T-cell (primary cell): ENCODE results near the gene COBL. TPM values are rescaled to one million over a fixed set of nuclear protein-coding genes. Genes with fewer than 3 reads are reported as not detected.

Experiments used
- ATAC-seq, 4 experiments: fragments of 200-7000 bp in 3 of 4; fragments of 150-1000 bp in 1 of 4; cut with Tn5 transposase; replicated peaks in 1 of 4; 1 replicate in 3 of 4; 2 replicates in 1 of 4; pipeline ENCODE4 v1.10.0; 2021; ENCODE audit warnings: moderate library complexity in 3 of 4, mild to moderate bottlenecking in 2 of 4, moderate number of reproducible peaks in 1 of 4
- CTCF ChIA-PET, 2 donors: fragments of 300-600 bp; sonication (Branson Sonifier 250); formaldehyde crosslinking; loops; one replicate each; lab custom pipeline; 2022; ENCODE audit warnings: antibody characterized with exemption in 2 of 2; lab: Charles Lee
- POLR2A ChIA-PET, 2 donors: fragments of 300-600 bp; sonication (Branson Sonifier 250); formaldehyde crosslinking; loops; one replicate each; lab custom pipeline; 2022; ENCODE audit warnings: antibody characterized with exemption in 2 of 2; lab: Charles Lee
- DNase-seq, 35 experiments: peaks; one replicate each; pipeline versions ENCODE4 v3.0.0 to v3.0.0-alpha.2; 2013 to 2023
- H3K27ac ChIP-seq: one replicate; pipeline ENCODE4 v1.5.1; 2013; ENCODE audit warnings: low read length
- H3K27me3 ChIP-seq, 2 experiments: replicated peaks in 1 of 2; 1 replicate in 1 of 2; 2 replicates in 1 of 2; pipeline versions ENCODE4 v1.6.1 to v1.7.0; 2013; ENCODE audit warnings: low read length in 1 of 2, mixed read lengths in 1 of 2; ENCODE audit not compliant: control insufficient read depth in 2 of 2, insufficient read depth in 2 of 2; ENCODE audit errors: extremely low read depth in 1 of 2
- H3K36me3 ChIP-seq, 2 donors: 1 replicate in 1 of 2; 2 replicates in 1 of 2; pipeline versions ENCODE4 v1.6.1 to v1.7.0; 2013; ENCODE audit warnings: low read length in 1 of 2; ENCODE audit not compliant: control insufficient read depth in 2 of 2, insufficient read depth in 1 of 2; ENCODE audit errors: extremely low read depth in 1 of 2
- H3K4me1 ChIP-seq, 2 experiments: 1 replicate in 1 of 2; 2 replicates in 1 of 2; pipeline versions ENCODE4 v1.6.1 to v1.7.0; 2013; ENCODE audit warnings: low read length in 2 of 2, mixed read lengths in 1 of 2; ENCODE audit not compliant: insufficient read depth in 2 of 2, control insufficient read depth in 1 of 2; ENCODE audit errors: extremely low read depth in 1 of 2
- H3K4me3 ChIP-seq, 2 donors: 1 replicate in 1 of 2; 2 replicates in 1 of 2; pipeline versions ENCODE4 v1.5.1 to v1.7.0; 2013; ENCODE audit warnings: mild to moderate bottlenecking in 2 of 2, low read length in 1 of 2, moderate library complexity in 1 of 2; ENCODE audit not compliant: control insufficient read depth in 1 of 2; ENCODE audit errors: extremely low read depth in 1 of 2
- H3K9me3 ChIP-seq: 2 replicates; pipeline ENCODE4 v1.7.0; 2013
- H3K27ac Mint-ChIP-seq, 2 donors: one replicate each; pipeline ENCODE4 v1.8.0; 2020 to 2021; ENCODE audit warnings: mild to moderate bottlenecking in 2 of 2, mixed read lengths in 2 of 2
- H3K27me3 Mint-ChIP-seq, 2 donors: one replicate each; pipeline ENCODE4 v1.8.0; 2021 to 2022; ENCODE audit warnings: mixed read lengths in 2 of 2
- H3K36me3 Mint-ChIP-seq: one replicate; pipeline ENCODE4 v1.8.0; 2021; ENCODE audit warnings: mixed read lengths
- H3K4me1 Mint-ChIP-seq, 3 donors: one replicate each; pipeline ENCODE4 v1.8.0; 2020 to 2022; ENCODE audit warnings: mixed read lengths in 3 of 3, mild to moderate bottlenecking in 1 of 3
- H3K4me3 Mint-ChIP-seq, 3 donors: one replicate each; pipeline ENCODE4 v1.8.0; 2020 to 2022; ENCODE audit warnings: mild to moderate bottlenecking in 3 of 3, mixed read lengths in 3 of 3, moderate library complexity in 3 of 3
- H3K9me3 Mint-ChIP-seq, 3 donors: one replicate each; pipeline ENCODE4 v1.8.0; 2020 to 2022; ENCODE audit warnings: mixed read lengths in 3 of 3
- WGBS: methylation state at CpG from one replicate; pipeline ENCODE4 v1.1.5; 2013; ENCODE audit warnings: missing lambda C conversion rate; ENCODE audit not compliant: insufficient coverage; 5-methylcytosine and 5-hydroxymethylcytosine counted together
- total RNA-seq, 35 experiments: library from RNA in 6 of 35; stranded (reverse) in 6 of 35; fragments of 120-200 nt in 1 of 35; gene quantifications; one replicate each; pipeline versions ENCODE4 v1.2.1 to v1.2.4 and lab custom pipeline; 2013 to 2026

The COBL gene
- total RNA-seq, 5 donors from 2014 or later (not counting 1 experiment from before 2014, with no cell fraction given) = 0.07 to 0.26 (median 0.17) TPM; not detected in 1

- H3K4me1 Mint-ChIP-seq = peaks cover 31 to 34% (median 32%) of the 10 kb centered on the region in 3 donors
- no peak overlapping the region for H3K27ac Mint-ChIP-seq
- no peaks in the 10 kb centered on the region for H3K27me3 Mint-ChIP-seq
- ChIA-PET CTCF (no interaction called here), POLR2A (no interaction called here)
- Histone ChIP-seq H3K4me3 (no peak overlapping the region), H3K4me1 (peaks cover 6 to 22% of the 10 kb centered on the region in 2 experiments), H3K36me3 (no peaks in the 10 kb centered on the region), H3K27ac (no peak overlapping the region), H3K27me3 (peaks cover 0 to 9% of the 10 kb centered on the region in 2 experiments), H3K9me3 (no peaks in the 10 kb centered on the region)
- DNase-seq (no peak), ATAC-seq (no peak)
- H3K4me3 Mint-ChIP-seq = no peak overlapping the region
- no peaks in the 10 kb centered on the region for H3K9me3 Mint-ChIP-seq
- no peaks in the 10 kb centered on the region for H3K36me3 Mint-ChIP-seq
- no CpG with 5 or more reads among the region's 4 CpGs for WGBS
These were observed 192.3 kb downstream of the COBL start for GRCh38 chr7:51124321-51124720.

- no peaks in the 10 kb centered on the region for H3K9me3 ChIP-seq
- Mint-ChIP-seq H3K36me3 (no peaks in the 10 kb centered on the region), H3K27ac (peak overlapping the region in 1 of 2 donors; percentile 56), H3K4me1 (peaks cover 31 to 34% (median 32%) of the 10 kb centered on the region in 3 donors), H3K4me3 (no peak overlapping the region), H3K27me3 (peaks cover 0 to 3% of the 10 kb centered on the region in 2 donors), H3K9me3 (no peaks in the 10 kb centered on the region)
- no peak overlapping the region for H3K4me3 ChIP-seq
- ChIA-PET POLR2A (no interaction called here), CTCF (no interaction called here)
- ATAC-seq (peak; percentile 46 to 74 (median 58)), DNase-seq (peak in 2 of 35 experiments; percentile 7 to 9)
- peaks cover 0 to 9% of the 10 kb centered on the region in 2 experiments for H3K27me3 ChIP-seq
- 20% methylated on average over 1 of the region's 3 CpGs for WGBS
- H3K4me1 ChIP-seq = peaks cover 6 to 22% of the 10 kb centered on the region in 2 experiments
- H3K36me3 ChIP-seq = no peaks in the 10 kb centered on the region
- no peak overlapping the region for H3K27ac ChIP-seq
These were observed 193.1 kb downstream of the COBL start for GRCh38 chr7:51123322-51124019.

GRCh38 chr7:51121931-51122425 lies 194.6 kb downstream of the COBL start:
- Mint-ChIP-seq H3K27ac (peak overlapping the region; percentile 14 to 87), H3K36me3 (no peaks in the 10 kb centered on the region), H3K4me1 (peaks cover 31 to 34% (median 32%) of the 10 kb centered on the region in 3 donors), H3K9me3 (no peaks in the 10 kb centered on the region), H3K4me3 (peak overlapping the region; percentile 47 to 70 (median 52)), H3K27me3 (peaks cover 0 to 3% of the 10 kb centered on the region in 2 donors)
- ChIA-PET CTCF (interaction anchor here in 1 of 2 donors (0.8 to 1.7 kb wide), 3 partner anchors 20 to 40 kb away, joined by 3 to 6 read pairs (median 5); no protein-coding TSS in a partner anchor), POLR2A (interaction anchor here (0.5 to 0.6 kb wide), 2 partner anchors 18 to 346 kb away, joined by 3 to 5 read pairs; no protein-coding TSS in a partner anchor)
- DNase-seq (peak in 1 of 35 experiments; percentile 11), ATAC-seq (peak; percentile 26 to 66 (median 35))
- H3K4me3 ChIP-seq = peak overlapping the region in 1 of 2 donors; percentile 15
- no peaks in the 10 kb centered on the region for H3K9me3 ChIP-seq
- no peaks in the 10 kb centered on the region for H3K36me3 ChIP-seq
- H3K27ac ChIP-seq = peak overlapping the region; percentile 21
- peaks cover 0 to 7% of the 10 kb centered on the region in 2 experiments for H3K27me3 ChIP-seq
- WGBS = 0% methylated on average over 5 of the region's 9 CpGs
- peaks cover 6 to 22% of the 10 kb centered on the region in 2 experiments for H3K4me1 ChIP-seq

- DNase-seq = peak in 1 of 35 experiments; percentile 12
- peak overlapping the region in 1 of 2 donors; percentile 33 for H3K4me3 ChIP-seq
- peaks cover 0 to 3% of the 10 kb centered on the region in 2 donors for H3K27me3 Mint-ChIP-seq
These were observed 195.4 kb downstream of the COBL start for GRCh38 chr7:51121036-51121790.

GRCh38 chr7:51118628-51119027 lies 198.0 kb downstream of the COBL start:
- no peaks in the 10 kb centered on the region for H3K36me3 Mint-ChIP-seq
- 80% methylated on average over 2 of the region's 4 CpGs for WGBS
- no peak overlapping the region for H3K27ac ChIP-seq
- ATAC-seq (no peak), DNase-seq (no peak)
- no peak overlapping the region for H3K27ac Mint-ChIP-seq
- H3K36me3 ChIP-seq = no peaks in the 10 kb centered on the region
- ChIA-PET POLR2A (no interaction called here), CTCF (no interaction called here)
- H3K27me3 ChIP-seq = no peaks in the 10 kb centered on the region
- H3K9me3 ChIP-seq = no peaks in the 10 kb centered on the region
- H3K27me3 Mint-ChIP-seq = peaks cover 0 to 3% of the 10 kb centered on the region in 2 donors
- H3K4me3 Mint-ChIP-seq = no peak overlapping the region
- H3K4me3 ChIP-seq = no peak overlapping the region
- H3K9me3 Mint-ChIP-seq = peaks cover 5 to 10% (median 8%) of the 10 kb centered on the region in 3 donors
- H3K4me1 ChIP-seq = peaks cover 6 to 20% of the 10 kb centered on the region in 2 experiments
- peaks cover 29% of the 10 kb centered on the region in 3 donors for H3K4me1 Mint-ChIP-seq

More at GRCh38 chr7:51121036-51121790, 195.4 kb downstream of the COBL start:
- Mint-ChIP-seq H3K4me3 (peak overlapping the region; percentile 47 to 70 (median 52)), H3K4me1 (peaks cover 31 to 34% (median 32%) of the 10 kb centered on the region in 3 donors), H3K27ac (peak overlapping the region; percentile 14 to 87), H3K36me3 (no peaks in the 10 kb centered on the region), H3K9me3 (peaks cover under 1 to 1% (median under 1%) of the 10 kb centered on the region in 3 donors)
- ChIA-PET CTCF (interaction anchor here in 1 of 2 donors (0.8 to 1.7 kb wide), 3 partner anchors 20 to 41 kb away, joined by 3 to 6 read pairs (median 5); no protein-coding TSS in a partner anchor), POLR2A (interaction anchor here in 1 of 2 donors (0.5 kb wide), 1 partner anchor 345 kb away, joined by 5 read pairs; no protein-coding TSS in a partner anchor)
- Histone ChIP-seq H3K36me3 (no peaks in the 10 kb centered on the region), H3K9me3 (no peaks in the 10 kb centered on the region), H3K27me3 (no peaks in the 10 kb centered on the region), H3K4me1 (peaks cover 6 to 22% of the 10 kb centered on the region in 2 experiments), H3K27ac (no peak overlapping the region)
- ATAC-seq = peak in 2 of 4 experiments; percentile 38 to 67
- WGBS = 22% methylated on average over 1 of the region's 5 CpGs

GRCh38 chr7:51114501-51114900 lies 202.1 kb downstream of the COBL start:
- no CpG with 5 or more reads among the region's 1 CpG for WGBS
- Mint-ChIP-seq H3K27me3 (peaks cover 0 to 5% of the 10 kb centered on the region in 2 donors), H3K36me3 (no peaks in the 10 kb centered on the region), H3K9me3 (peaks cover 5 to 12% (median 10%) of the 10 kb centered on the region in 3 donors), H3K4me1 (no peaks in the 10 kb centered on the region), H3K4me3 (no peak overlapping the region), H3K27ac (no peak overlapping the region)
- ATAC-seq (no peak), DNase-seq (no peak)
- ChIA-PET CTCF (no interaction called here), POLR2A (no interaction called here)
- H3K36me3 ChIP-seq = no peaks in the 10 kb centered on the region
- H3K9me3 ChIP-seq = no peaks in the 10 kb centered on the region
- peaks cover 0 to 4% of the 10 kb centered on the region in 2 experiments for H3K27me3 ChIP-seq
- H3K27ac ChIP-seq = no peak overlapping the region
- H3K4me3 ChIP-seq = no peak overlapping the region
- no peaks in the 10 kb centered on the region for H3K4me1 ChIP-seq
